WTC11 (cell line): ENCODE measurements around the gene NDUFS5. TPM values are rescaled to one million over a fixed set of nuclear protein-coding genes. Genes with fewer than 3 reads are reported as not detected.
A peak's percentile ranks its signal among the peaks of the same experiment; 100 is the strongest.
"Not testable (repeated sequence)": the region's sequence is repeated elsewhere in the genome, so short reads cannot be mapped to it uniquely, and the experiment has no call there.

Experiments
- ATAC-seq: fragments of 200-7000 bp; cut with Tn5 transposase; 2 replicates; pipeline ENCODE4 v1.10.0; 2021; ENCODE audit warnings: mild to moderate bottlenecking, moderate library complexity
- CTCF ChIA-PET: fragments of 300-600 bp; sonication (Branson Sonifier 250); formaldehyde crosslinking; loops from one replicate; lab custom pipeline; 2021; ENCODE audit warnings: antibody characterized with exemption; lab: Charles Lee
- POLR2A ChIA-PET: fragments of 350-600 bp; sonication (Branson Sonifier 250); formaldehyde crosslinking; loops from one replicate; lab custom pipeline; 2021; ENCODE audit warnings: antibody characterized with exemption; lab: Charles Lee
- DNase-seq: peaks from one replicate; pipeline ENCODE4 v3.0.0; 2021; ENCODE audit warnings: low spot score
- H3K27ac Mint-ChIP-seq: 2 replicates; pipeline ENCODE4 v1.8.0; 2021; ENCODE audit warnings: mixed read lengths
- H3K27me3 Mint-ChIP-seq: 2 replicates; pipeline ENCODE4 v1.8.0; 2021; ENCODE audit warnings: low read depth, mild to moderate bottlenecking, moderate library complexity, mixed read lengths
- H3K36me3 Mint-ChIP-seq: 2 replicates; pipeline ENCODE4 v1.8.0; 2021; ENCODE audit warnings: mixed read lengths
- H3K4me1 Mint-ChIP-seq: 2 replicates; pipeline ENCODE4 v1.8.0; 2022; ENCODE audit warnings: mixed read lengths
- H3K4me3 Mint-ChIP-seq: 2 replicates; pipeline ENCODE4 v1.8.0; 2021; ENCODE audit warnings: mild to moderate bottlenecking, moderate library complexity, mixed read lengths
- H3K9me3 Mint-ChIP-seq: 2 replicates; pipeline ENCODE4 v1.8.0; 2021; ENCODE audit warnings: mixed read lengths
- CBFB ChIP-seq: sonication (generic); formaldehyde crosslinking; IDR thresholded peaks from 2 replicates; pipeline ENCODE4 v1.8.1; 2022; ENCODE audit warnings: mild to moderate bottlenecking, low read depth, missing genetic modification reagents
- EMX1 ChIP-seq: fragments of 250-450 bp; sonication (Bioruptor Pico); IDR thresholded peaks from 2 replicates; pipeline ENCODE4 v1.8.0; 2021; ENCODE audit warnings: mild to moderate bottlenecking
- FOXP1 ChIP-seq: sonication (generic); formaldehyde crosslinking; IDR thresholded peaks from 2 replicates; pipeline ENCODE4 v1.8.0; 2022; ENCODE audit warnings: missing genetic modification reagents, mild to moderate bottlenecking, moderate library complexity, borderline replicate concordance
- GABPB1 ChIP-seq: sonication (generic); formaldehyde crosslinking; IDR thresholded peaks from 2 replicates; pipeline ENCODE4 v1.8.1; 2023; ENCODE audit warnings: mild to moderate bottlenecking, missing genetic modification reagents
- NFYB ChIP-seq: sonication (generic); formaldehyde crosslinking; conservative IDR thresholded peaks from 2 replicates; pipeline ENCODE4 v1.8.0; 2022; ENCODE audit warnings: low read depth, missing genetic modification reagents
- PRRX2 ChIP-seq: fragments of 250-450 bp; sonication (Bioruptor Pico); IDR thresholded peaks from 2 replicates; pipeline ENCODE4 v1.8.0; 2021; ENCODE audit warnings: mild to moderate bottlenecking
- TEAD1 ChIP-seq: sonication (generic); formaldehyde crosslinking; IDR thresholded peaks from 2 replicates; pipeline ENCODE4 v1.8.0; 2022; ENCODE audit warnings: mild to moderate bottlenecking, missing genetic modification reagents
- TP53 ChIP-seq: sonication (generic); formaldehyde crosslinking; IDR thresholded peaks from 2 replicates; pipeline ENCODE4 v1.8.1; 2023; ENCODE audit warnings: mild to moderate bottlenecking, missing genetic modification reagents
- ZNF219 ChIP-seq: sonication (generic); formaldehyde crosslinking; IDR thresholded peaks from 2 replicates; pipeline ENCODE4 v1.8.0; 2023; ENCODE audit warnings: missing genetic modification reagents, mild to moderate bottlenecking, borderline replicate concordance
- ZNF232 ChIP-seq: sonication (generic); formaldehyde crosslinking; IDR thresholded peaks from 2 replicates; pipeline ENCODE4 v1.8.0; 2022; ENCODE audit warnings: mild to moderate bottlenecking, missing genetic modification reagents
- ZNF396 ChIP-seq: fragments of 250-450 bp; sonication (Bioruptor Pico); IDR thresholded peaks from 2 replicates; pipeline ENCODE4 v1.8.0; 2021; ENCODE audit warnings: mild to moderate bottlenecking, moderate library complexity, borderline replicate concordance
- total RNA-seq: library from RNA; stranded (reverse); gene quantifications from 3 replicates; pipeline ENCODE4 v1.2.3, GENCODE V29; 2021
- TF ChIP-seq, protein P1 (sequence below): fragments of 250-450 bp; sonication (Bioruptor Pico); IDR thresholded peaks from 2 replicates; pipeline ENCODE4 v1.8.0; 2021; ENCODE audit warnings: mild to moderate bottlenecking
- TF ChIP-seq, protein P2 (sequence below): sonication (generic); formaldehyde crosslinking; IDR thresholded peaks from 2 replicates; pipeline ENCODE4 v1.8.1; 2022; ENCODE audit warnings: low read depth, mild to moderate bottlenecking, moderate library complexity, missing genetic modification reagents, borderline replicate concordance
- TF ChIP-seq, protein P3 (sequence below): sonication (generic); formaldehyde crosslinking; conservative IDR thresholded peaks from 2 replicates; pipeline ENCODE4 v1.8.1; 2023; ENCODE audit warnings: mild to moderate bottlenecking, low read depth, missing genetic modification reagents, moderate library complexity
- TF ChIP-seq, protein P4 (sequence below): sonication (generic); formaldehyde crosslinking; IDR thresholded peaks from 2 replicates; pipeline ENCODE4 v1.8.1; 2023; ENCODE audit warnings: mild to moderate bottlenecking, missing genetic modification reagents, borderline replicate concordance
- TF ChIP-seq, protein P5 (sequence below): sonication (generic); formaldehyde crosslinking; IDR thresholded peaks from 2 replicates; pipeline ENCODE4 v1.8.0; 2022; ENCODE audit warnings: mild to moderate bottlenecking, missing genetic modification reagents
- TF ChIP-seq, protein P6 (sequence below): sonication (generic); formaldehyde crosslinking; IDR thresholded peaks from 2 replicates; pipeline ENCODE4 v1.8.1; 2022; ENCODE audit warnings: mild to moderate bottlenecking, moderate library complexity, missing genetic modification reagents

The NDUFS5 gene
- total RNA-seq, 1 experiment from 2014 or later, result 402 TPM

DNA sequence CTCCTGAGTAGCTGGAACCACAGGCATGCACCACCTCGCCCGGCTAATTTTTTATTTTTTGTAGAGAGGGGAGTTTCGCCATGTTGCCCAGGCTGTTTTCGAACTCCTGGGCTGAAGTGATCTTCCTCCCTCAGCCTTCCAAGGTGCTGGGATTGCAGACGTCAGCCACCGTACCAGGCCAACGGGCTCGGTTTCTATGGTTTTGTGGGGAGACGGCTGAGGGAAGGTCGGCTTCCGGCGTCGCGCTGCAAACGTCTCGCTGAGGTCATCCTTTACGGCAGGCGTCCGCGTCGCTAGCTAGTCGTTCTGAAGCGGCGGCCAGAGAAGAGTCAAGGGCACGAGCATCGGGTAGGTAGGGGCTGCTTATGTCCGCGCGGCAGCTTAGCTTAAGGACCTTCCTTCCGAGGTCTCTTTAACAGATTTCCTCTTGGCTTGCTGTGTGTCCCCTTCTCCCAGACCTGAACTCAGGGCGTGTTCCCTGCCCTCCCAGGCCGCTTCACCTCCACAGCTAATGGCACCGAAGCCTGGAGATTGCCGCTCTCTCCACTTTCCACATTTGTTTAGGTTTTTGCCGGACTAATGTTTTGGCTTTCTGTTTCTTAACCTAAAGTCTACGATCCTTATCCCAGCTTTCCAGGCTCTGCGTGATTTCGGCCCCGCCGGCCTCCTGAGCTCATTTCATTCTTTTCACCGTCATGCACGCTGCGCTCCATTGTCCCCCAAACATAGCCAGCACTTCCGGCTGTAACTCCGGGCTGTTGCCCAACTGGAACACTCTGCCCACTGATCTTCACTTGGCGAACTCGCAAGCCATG, at the start of gene NDUFS5 (continued):
- TF ChIP-seq, protein P1, sequence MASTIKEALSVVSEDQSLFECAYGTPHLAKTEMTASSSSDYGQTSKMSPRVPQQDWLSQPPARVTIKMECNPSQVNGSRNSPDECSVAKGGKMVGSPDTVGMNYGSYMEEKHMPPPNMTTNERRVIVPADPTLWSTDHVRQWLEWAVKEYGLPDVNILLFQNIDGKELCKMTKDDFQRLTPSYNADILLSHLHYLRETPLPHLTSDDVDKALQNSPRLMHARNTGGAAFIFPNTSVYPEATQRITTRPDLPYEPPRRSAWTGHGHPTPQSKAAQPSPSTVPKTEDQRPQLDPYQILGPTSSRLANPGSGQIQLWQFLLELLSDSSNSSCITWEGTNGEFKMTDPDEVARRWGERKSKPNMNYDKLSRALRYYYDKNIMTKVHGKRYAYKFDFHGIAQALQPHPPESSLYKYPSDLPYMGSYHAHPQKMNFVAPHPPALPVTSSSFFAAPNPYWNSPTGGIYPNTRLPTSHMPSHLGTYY, result no peak
- TF ChIP-seq NFYB (CRISPR knock-in tag), result no peak
- TF ChIP-seq TEAD1, result no peak
- TF ChIP-seq ZNF232 (CRISPR knock-in tag), result peak; percentile 45; the same call in 1 of the 2 replicates
- peak; percentile 59 for TF ChIP-seq GABPB1 (CRISPR knock-in tag)
- no peak for TF ChIP-seq CBFB
- TF ChIP-seq, protein P2, sequence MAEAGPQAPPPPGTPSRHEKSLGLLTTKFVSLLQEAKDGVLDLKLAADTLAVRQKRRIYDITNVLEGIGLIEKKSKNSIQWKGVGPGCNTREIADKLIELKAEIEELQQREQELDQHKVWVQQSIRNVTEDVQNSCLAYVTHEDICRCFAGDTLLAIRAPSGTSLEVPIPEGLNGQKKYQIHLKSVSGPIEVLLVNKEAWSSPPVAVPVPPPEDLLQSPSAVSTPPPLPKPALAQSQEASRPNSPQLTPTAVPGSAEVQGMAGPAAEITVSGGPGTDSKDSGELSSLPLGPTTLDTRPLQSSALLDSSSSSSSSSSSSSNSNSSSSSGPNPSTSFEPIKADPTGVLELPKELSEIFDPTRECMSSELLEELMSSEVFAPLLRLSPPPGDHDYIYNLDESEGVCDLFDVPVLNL, result no peak
- no peak for TF ChIP-seq TP53 (CRISPR knock-in tag)
- TF ChIP-seq, protein P3, sequence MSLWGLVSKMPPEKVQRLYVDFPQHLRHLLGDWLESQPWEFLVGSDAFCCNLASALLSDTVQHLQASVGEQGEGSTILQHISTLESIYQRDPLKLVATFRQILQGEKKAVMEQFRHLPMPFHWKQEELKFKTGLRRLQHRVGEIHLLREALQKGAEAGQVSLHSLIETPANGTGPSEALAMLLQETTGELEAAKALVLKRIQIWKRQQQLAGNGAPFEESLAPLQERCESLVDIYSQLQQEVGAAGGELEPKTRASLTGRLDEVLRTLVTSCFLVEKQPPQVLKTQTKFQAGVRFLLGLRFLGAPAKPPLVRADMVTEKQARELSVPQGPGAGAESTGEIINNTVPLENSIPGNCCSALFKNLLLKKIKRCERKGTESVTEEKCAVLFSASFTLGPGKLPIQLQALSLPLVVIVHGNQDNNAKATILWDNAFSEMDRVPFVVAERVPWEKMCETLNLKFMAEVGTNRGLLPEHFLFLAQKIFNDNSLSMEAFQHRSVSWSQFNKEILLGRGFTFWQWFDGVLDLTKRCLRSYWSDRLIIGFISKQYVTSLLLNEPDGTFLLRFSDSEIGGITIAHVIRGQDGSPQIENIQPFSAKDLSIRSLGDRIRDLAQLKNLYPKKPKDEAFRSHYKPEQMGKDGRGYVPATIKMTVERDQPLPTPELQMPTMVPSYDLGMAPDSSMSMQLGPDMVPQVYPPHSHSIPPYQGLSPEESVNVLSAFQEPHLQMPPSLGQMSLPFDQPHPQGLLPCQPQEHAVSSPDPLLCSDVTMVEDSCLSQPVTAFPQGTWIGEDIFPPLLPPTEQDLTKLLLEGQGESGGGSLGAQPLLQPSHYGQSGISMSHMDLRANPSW (CRISPR knock-in tag), result no peak
- TF ChIP-seq, protein P4, sequence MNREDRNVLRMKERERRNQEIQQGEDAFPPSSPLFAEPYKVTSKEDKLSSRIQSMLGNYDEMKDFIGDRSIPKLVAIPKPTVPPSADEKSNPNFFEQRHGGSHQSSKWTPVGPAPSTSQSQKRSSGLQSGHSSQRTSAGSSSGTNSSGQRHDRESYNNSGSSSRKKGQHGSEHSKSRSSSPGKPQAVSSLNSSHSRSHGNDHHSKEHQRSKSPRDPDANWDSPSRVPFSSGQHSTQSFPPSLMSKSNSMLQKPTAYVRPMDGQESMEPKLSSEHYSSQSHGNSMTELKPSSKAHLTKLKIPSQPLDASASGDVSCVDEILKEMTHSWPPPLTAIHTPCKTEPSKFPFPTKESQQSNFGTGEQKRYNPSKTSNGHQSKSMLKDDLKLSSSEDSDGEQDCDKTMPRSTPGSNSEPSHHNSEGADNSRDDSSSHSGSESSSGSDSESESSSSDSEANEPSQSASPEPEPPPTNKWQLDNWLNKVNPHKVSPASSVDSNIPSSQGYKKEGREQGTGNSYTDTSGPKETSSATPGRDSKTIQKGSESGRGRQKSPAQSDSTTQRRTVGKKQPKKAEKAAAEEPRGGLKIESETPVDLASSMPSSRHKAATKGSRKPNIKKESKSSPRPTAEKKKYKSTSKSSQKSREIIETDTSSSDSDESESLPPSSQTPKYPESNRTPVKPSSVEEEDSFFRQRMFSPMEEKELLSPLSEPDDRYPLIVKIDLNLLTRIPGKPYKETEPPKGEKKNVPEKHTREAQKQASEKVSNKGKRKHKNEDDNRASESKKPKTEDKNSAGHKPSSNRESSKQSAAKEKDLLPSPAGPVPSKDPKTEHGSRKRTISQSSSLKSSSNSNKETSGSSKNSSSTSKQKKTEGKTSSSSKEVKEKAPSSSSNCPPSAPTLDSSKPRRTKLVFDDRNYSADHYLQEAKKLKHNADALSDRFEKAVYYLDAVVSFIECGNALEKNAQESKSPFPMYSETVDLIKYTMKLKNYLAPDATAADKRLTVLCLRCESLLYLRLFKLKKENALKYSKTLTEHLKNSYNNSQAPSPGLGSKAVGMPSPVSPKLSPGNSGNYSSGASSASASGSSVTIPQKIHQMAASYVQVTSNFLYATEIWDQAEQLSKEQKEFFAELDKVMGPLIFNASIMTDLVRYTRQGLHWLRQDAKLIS (CRISPR knock-in tag), result no peak
- TF ChIP-seq, protein P5, sequence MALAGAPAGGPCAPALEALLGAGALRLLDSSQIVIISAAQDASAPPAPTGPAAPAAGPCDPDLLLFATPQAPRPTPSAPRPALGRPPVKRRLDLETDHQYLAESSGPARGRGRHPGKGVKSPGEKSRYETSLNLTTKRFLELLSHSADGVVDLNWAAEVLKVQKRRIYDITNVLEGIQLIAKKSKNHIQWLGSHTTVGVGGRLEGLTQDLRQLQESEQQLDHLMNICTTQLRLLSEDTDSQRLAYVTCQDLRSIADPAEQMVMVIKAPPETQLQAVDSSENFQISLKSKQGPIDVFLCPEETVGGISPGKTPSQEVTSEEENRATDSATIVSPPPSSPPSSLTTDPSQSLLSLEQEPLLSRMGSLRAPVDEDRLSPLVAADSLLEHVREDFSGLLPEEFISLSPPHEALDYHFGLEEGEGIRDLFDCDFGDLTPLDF (CRISPR knock-in tag), result no peak
- no peak for TF ChIP-seq PRRX2 (CRISPR knock-in tag)
- no peak for TF ChIP-seq EMX1 (CRISPR knock-in tag)
- no peak for TF ChIP-seq ZNF396
- no peak for TF ChIP-seq ZNF219 (CRISPR knock-in tag)
- no peak for TF ChIP-seq FOXP1 (CRISPR knock-in tag)
- TF ChIP-seq, protein P6, sequence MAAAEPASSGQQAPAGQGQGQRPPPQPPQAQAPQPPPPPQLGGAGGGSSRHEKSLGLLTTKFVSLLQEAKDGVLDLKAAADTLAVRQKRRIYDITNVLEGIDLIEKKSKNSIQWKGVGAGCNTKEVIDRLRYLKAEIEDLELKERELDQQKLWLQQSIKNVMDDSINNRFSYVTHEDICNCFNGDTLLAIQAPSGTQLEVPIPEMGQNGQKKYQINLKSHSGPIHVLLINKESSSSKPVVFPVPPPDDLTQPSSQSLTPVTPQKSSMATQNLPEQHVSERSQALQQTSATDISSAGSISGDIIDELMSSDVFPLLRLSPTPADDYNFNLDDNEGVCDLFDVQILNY (CRISPR knock-in tag), result no peak
- TF ChIP-seq, all 79 proteins: peak for 13

DNA sequence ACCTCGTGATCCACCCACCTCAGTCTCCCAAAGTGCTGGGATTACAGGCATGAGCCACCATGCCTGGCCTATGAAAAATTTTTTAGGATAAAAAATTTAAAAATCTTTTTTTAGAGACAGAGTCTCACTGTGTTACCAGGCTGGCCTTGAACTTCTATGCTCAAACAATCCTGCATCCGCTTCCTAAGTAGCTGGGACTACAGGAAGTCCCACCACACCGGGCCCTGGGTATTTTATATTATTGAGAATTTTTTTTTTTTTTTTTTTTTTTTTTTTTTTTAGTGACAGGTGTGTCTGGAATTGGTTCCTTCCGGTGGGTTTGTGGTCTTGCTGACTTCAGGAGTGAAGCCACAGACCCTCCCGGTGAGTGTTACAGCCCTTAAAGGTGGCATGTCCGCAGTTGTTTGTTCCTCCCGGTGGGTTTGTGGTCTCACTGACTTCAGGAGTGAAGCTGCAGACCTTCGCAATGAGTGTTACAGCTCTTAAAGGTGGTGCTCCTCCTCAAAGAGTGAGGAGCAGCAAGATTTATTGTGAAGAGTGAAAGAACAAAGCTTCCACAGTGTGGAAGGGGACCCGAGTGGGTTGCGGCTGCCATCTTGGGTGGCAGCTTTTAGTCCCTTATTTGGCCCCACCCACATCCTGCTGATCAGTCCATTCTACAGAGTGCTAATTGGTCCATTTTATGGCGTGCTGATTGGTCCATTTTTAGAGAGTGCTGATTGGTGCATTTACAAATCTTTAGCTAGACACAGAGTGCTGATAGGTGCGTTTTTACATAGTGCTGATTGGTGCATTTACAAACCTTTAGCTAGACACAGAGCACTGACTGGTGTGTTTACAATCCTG, 48.5 kb upstream of the NDUFS5 start:
- H3K27me3 Mint-ChIP-seq, H3K4me1 Mint-ChIP-seq, H3K4me3 Mint-ChIP-seq, CTCF ChIA-PET, DNase-seq, ATAC-seq, H3K27ac Mint-ChIP-seq: not testable (repeated sequence)
- Mint-ChIP-seq H3K9me3 (peaks cover 23% of the 10 kb centered on the region), H3K36me3 (peaks cover 20% of the 10 kb centered on the region)
- POLR2A ChIA-PET, result interaction anchor here (0.5 to 0.6 kb wide), 2 partner anchors 648 to 1133 kb away, joined by 3 to 4 read pairs; no protein-coding TSS in a partner anchor

DNA sequence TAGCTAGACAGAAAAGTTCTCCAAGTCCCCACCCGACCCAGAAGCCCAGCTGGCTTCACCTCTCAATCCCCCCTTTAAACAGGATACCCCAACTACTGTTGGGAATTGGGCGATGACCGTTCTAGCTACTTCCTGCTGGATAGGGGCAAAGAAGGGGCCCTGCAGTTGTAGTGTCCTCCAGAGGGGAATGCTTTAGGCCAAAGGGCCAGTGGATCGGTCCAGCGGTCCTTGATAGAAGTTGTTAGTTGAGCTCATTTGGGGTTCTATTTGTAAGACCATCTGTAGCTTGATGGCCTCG, 48.0 kb upstream of the NDUFS5 start:
- CTCF ChIA-PET, DNase-seq, H3K4me3 Mint-ChIP-seq, H3K4me1 Mint-ChIP-seq, H3K27ac Mint-ChIP-seq, ATAC-seq, H3K27me3 Mint-ChIP-seq, POLR2A ChIA-PET: not testable (repeated sequence)
- H3K9me3 Mint-ChIP-seq, result peaks cover 23% of the 10 kb centered on the region
- peaks cover 20% of the 10 kb centered on the region for H3K36me3 Mint-ChIP-seq

DNA sequence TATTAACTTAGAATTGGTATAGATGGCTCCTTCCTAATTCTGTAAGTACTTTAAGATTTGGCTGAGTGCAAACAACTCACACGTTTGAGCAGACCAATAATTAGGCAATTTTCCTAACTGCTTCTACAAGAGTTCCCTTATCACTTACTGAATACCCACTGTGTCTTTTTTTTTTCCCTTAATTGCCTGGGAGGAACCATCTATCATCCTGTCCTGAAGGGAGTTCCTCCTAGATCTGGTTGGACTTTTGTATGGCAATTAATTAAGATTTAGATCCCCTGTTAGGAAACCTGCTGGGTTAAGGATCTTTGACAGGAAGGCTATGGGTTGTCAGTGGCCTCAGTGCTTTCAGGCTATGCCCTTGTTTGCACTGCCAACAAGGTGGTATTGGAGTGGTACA, 46.8 kb upstream of the NDUFS5 start:
- DNase-seq, H3K27ac Mint-ChIP-seq, H3K4me3 Mint-ChIP-seq, CTCF ChIA-PET, H3K27me3 Mint-ChIP-seq, POLR2A ChIA-PET, ATAC-seq, H3K4me1 Mint-ChIP-seq: not testable (repeated sequence)
- Mint-ChIP-seq H3K36me3 (peaks cover 20% of the 10 kb centered on the region), H3K9me3 (peaks cover 23% of the 10 kb centered on the region)
